Pancreas (tissue), 10 donors: Measurements from ENCODE around the gene RFC1. TPM values are rescaled to one million over a fixed set of nuclear protein-coding genes. Genes with fewer than 3 reads are reported as not detected.

ENCODE experiments used
- ATAC-seq, 4 donors: fragments of 200-7000 bp; cut with Tn5 transposase; one replicate each; pipeline versions ENCODE4 v1.8.0 to v1.9.1; 2020; ENCODE audit warnings: mild to moderate bottlenecking in 4 of 4, moderate library complexity in 4 of 4
- DNase-seq, 6 donors: peaks; one replicate each; pipeline ENCODE4 v3.0.0-alpha.2; 2020
- FAIRE-seq: peaks from 2 replicates; lab custom pipeline; 2012; peaks lifted over from hg19 to GRCh38; lab: Jason Lieb, UNC
- H3K27ac ChIP-seq, 4 donors: fragments of 200-600 bp; sonication (generic); 1 replicate in 3 of 4; 2 replicates in 1 of 4; pipeline versions ENCODE4 v1.5.0 to v1.8.0; 2020
- H3K27me3 ChIP-seq, 4 donors: fragments of 200-600 bp; one replicate each; pipeline ENCODE4 v1.8.0; 2021
- H3K36me3 ChIP-seq, 3 donors: fragments of 200-600 bp; sonication (generic) in 1 of 3; one replicate each; pipeline versions ENCODE4 v1.5.0 to v1.8.0; 2020 to 2021
- H3K4me1 ChIP-seq, 3 donors: fragments of 200-600 bp; one replicate each; pipeline ENCODE4 v1.8.0; 2021
- H3K4me3 ChIP-seq, 4 donors: fragments of 200-600 bp; sonication (generic) in 2 of 4; one replicate each; pipeline versions ENCODE4 v1.5.0 to v1.8.0; 2020 to 2021
- H3K9me3 ChIP-seq, 4 donors: fragments of 200-600 bp; one replicate each; pipeline ENCODE4 v1.8.0; 2021
- CTCF ChIP-seq, 4 donors: fragments of 200-600 bp; sonication (generic) in 3 of 4; IDR thresholded peaks; one replicate each; pipeline versions ENCODE4 v1.5.0 to v1.8.0; 2021; ENCODE audit warnings: antibody characterized with exemption in 4 of 4
- WGBS, 2 donors: extraction: QIAGEN DNeasy Blood & Tissue Kit; methylation state at CpG; one replicate each; pipeline ENCODE4 v1.1.7; 2013; 5-methylcytosine and 5-hydroxymethylcytosine counted together
- intact Hi-C, 3 donors: fragments of 100-400 bp; cut with DNase I; formaldehyde crosslinking; loops; one replicate each; pipeline versions ENCODE4 v1.11.1 to v1.14.2; 2022
- polyA plus RNA-seq, 2 donors: library from polyadenylated mRNA; stranded (reverse); fragments of 200-250 nt; gene quantifications; one replicate each; pipeline ENCODE4 v1.2.3, GENCODE V29; 2013
- total RNA-seq, 6 donors: library from RNA; stranded (reverse); fragmentation: NEBNext Ultra II Directional in 4 of 6; extraction: Animal tissue kit (Norgen Biotek cat#: 25700) in 4 of 6; gene quantifications; one replicate each; pipeline versions ENCODE4 v1.2.1 to v1.2.4, GENCODE V29; 2021 to 2023
- donor health status: healthy with polysubstance abuse.
- donor health status: DM: no; HTN: no; CAD: no; lungs with moderate emphysema.
- donor health status: DM: no; HTN: no; CAD: no.
- donor health status: control.
- donor health status: control.
- donor health status: Bipolar disorder and iron deficiency.
- donor health status: DM: yes; HTN: yes; CAD: no.
- donor health status: DM: no; HTN: no; CAD: no.
- donor health status: DM: no; HTN: no; CAD: no.
- donor health status: DM: yes; HTN: yes; CAD: no.

Gene RFC1
- total and polyA plus RNA-seq, 8 donors, result 9.1 to 53.1 (median 35.7) TPM

DNA sequence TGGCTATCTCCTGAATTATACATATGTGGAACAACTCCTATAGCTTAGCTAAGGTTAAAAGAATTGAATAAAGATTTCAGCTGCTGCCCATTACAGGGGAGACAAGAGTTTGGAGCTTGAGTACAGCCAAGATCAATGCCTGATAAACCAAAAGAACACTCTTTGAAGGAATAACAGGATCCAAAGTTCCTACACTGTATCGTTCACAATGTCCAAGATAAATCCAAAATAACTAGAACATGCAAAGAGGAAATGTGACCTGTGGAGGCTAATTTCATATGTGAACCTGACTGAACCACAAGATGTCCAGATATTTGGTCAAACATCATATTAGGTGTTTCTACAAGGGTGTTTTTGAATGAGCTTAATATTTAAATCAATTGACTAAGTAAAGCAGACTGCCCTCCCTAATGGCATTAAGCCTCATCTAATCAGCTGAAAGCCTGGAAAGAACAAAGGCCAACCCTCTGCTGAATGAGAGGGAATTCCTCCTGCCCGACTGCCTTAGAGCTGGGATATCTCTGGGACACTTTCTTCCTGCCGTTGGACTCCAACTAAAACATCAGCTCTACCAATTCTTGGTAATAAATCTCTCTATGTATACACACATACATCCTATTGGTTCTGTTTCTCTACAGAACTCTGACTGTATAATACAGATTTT lies 19.2 kb downstream of the RFC1 start:
- intact Hi-C loops, result no loop called here
- no peak for DNase-seq
- Histone ChIP-seq H3K4me3 (no peak overlapping the region), H3K9me3 (peaks cover 0 to 2% (median 0%) of the 10 kb centered on the region in 4 donors), H3K36me3 (peaks cover 0 to 10% (median 8%) of the 10 kb centered on the region in 3 donors), H3K27ac (no peak overlapping the region), H3K27me3 (no peaks in the 10 kb centered on the region), H3K4me1 (peaks cover 6 to 7% (median 7%) of the 10 kb centered on the region in 3 donors)
- no peak for TF ChIP-seq CTCF (IDR thresholded peaks at IDR 0.05)
- peak in 1 of 4 donors; percentile 67 for ATAC-seq
- FAIRE-seq, result no peak
- 31 to 34% methylated on average over 3 of the region's 3 CpGs for WGBS, 2 donors

DNA sequence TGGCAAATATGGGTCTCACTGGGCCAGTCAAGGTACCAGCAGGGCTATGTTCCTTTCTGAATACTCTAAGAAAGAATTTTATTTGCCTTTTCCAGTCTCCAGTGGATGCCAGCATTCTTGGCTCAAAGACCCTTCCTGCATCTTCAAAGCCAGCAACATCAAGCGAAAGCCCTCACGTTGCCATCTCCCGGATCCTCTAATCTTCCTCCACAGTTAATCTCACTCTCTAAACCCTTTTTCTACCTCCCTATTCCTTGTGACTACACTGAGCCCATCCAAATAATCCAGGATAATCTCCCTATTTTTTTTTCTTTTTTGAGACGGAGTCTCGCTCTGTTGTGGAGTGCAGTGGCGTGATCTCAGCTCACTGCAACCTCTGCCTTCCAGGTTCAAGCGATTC lies 23.4 kb downstream of the RFC1 start:
- FAIRE-seq (no peak), ATAC-seq (no peak)
- intact Hi-C loops, result no loop called here

DNA sequence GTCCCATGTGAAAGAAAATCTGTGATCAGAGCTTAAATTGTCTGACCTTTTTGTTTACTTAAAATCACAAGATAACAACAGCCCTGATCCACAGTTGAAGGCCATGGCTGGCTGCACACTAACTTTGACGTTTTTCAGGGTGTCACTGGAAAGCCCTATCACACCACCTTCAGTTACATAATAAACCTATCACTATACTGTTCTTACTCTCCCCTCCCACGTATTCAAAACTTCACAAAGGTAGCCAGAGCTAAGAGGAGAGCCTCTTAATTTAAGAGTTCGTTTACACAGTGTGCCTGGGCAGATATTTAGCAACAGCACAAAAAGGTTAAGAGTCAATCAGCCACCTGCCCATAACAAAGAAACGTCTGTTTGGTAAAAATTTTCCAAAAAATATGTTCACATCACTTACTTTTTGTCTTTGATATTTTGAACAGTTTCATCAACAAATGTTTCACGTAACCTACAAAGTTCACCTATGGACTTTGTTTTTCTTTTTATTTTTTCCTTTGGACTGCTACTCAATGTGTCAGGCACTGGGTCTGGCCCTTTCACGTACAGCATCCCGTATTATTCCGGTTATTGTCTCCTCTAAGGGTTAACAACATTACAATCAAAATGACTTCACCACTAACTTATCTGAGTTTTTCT lies 25.0 kb downstream of the RFC1 start:
- H3K4me1 ChIP-seq, result peaks cover 23 to 34% (median 24%) of the 10 kb centered on the region in 3 donors
- intact Hi-C loops, result no loop called here
- H3K27me3 ChIP-seq, result no peaks in the 10 kb centered on the region
- ATAC-seq, result peak; percentile 74 to 91 (median 90)
- peak in 3 of 6 donors; percentile 36 to 74 (median 43) for DNase-seq
- no peak for FAIRE-seq
- 44 to 50% methylated on average over 8 of the region's 8 CpGs for WGBS, 2 donors
- no peaks in the 10 kb centered on the region for H3K36me3 ChIP-seq
- TF ChIP-seq CTCF (IDR thresholded peaks at IDR 0.05), result no peak
- no peak overlapping the region for H3K4me3 ChIP-seq
- peak overlapping the region in 2 of 4 donors; percentile 69 to 74 for H3K27ac ChIP-seq
- no peaks in the 10 kb centered on the region for H3K9me3 ChIP-seq

More for the DNA sequence above, 23.4 kb downstream of the RFC1 start:
- DNase-seq, result no peak
- H3K27ac ChIP-seq, result peak overlapping the region in 2 of 4 donors; percentile 69 to 74
- no peaks in the 10 kb centered on the region for H3K27me3 ChIP-seq
- no peak for TF ChIP-seq CTCF (IDR thresholded peaks at IDR 0.05)
- 92 to 93% methylated on average over 7 of the region's 7 CpGs for WGBS, 2 donors
- peaks cover 24 to 28% (median 27%) of the 10 kb centered on the region in 3 donors for H3K4me1 ChIP-seq
- H3K9me3 ChIP-seq, result no peaks in the 10 kb centered on the region
- H3K36me3 ChIP-seq, result no peaks in the 10 kb centered on the region
- no peak overlapping the region for H3K4me3 ChIP-seq

GRCh38 chr4:39339968-39340367 lies 26.2 kb downstream of the RFC1 start:
- DNase-seq, result no peak
- Histone ChIP-seq H3K27me3 (no peaks in the 10 kb centered on the region), H3K4me1 (peaks cover 23 to 34% (median 24%) of the 10 kb centered on the region in 3 donors), H3K4me3 (no peak overlapping the region), H3K9me3 (no peaks in the 10 kb centered on the region), H3K36me3 (no peaks in the 10 kb centered on the region), H3K27ac (peak overlapping the region in 1 of 4 donors; percentile 69)
- FAIRE-seq, result no peak
- TF ChIP-seq CTCF (IDR thresholded peaks at IDR 0.05), result no peak
- intact Hi-C loops, result no loop called here
- no peak for ATAC-seq
- WGBS, 2 donors, result 55 to 72% methylated on average over 2 of the region's 2 CpGs
